GM19043 (cell line): ENCODE results near the gene PNLDC1.
A peak's percentile ranks its signal among the peaks of the same experiment; 100 is the strongest.
"Not testable (repeated sequence)": the region's sequence is repeated elsewhere in the genome, so short reads cannot be mapped to it uniquely, and the experiment has no call there.

Experiments
- ATAC-seq: cut with Tn5 transposase; IDR thresholded peaks from one replicate; pipeline ENCODE4 v1.9.1; 2021; ENCODE audit warnings: low read depth; ENCODE audit not compliant: unreplicated experiment

Gene PNLDC1

GRCh38 chr6:159778542-159779103, 21.5 kb upstream of the PNLDC1 start:
- ATAC-seq, result no peak

- ATAC-seq, result no peak
These were observed 11.8 kb upstream of the PNLDC1 start for GRCh38 chr6:159788276-159788675.

- no peak for ATAC-seq
These were observed 11.2 kb upstream of the PNLDC1 start for GRCh38 chr6:159788753-159789376.

- ATAC-seq, result peak; percentile 60
These were observed 10.5 kb upstream of the PNLDC1 start, which contains the start of gene TCP1 for GRCh38 chr6:159789377-159790148. Gene TCP1 (minus strand): TSS chr6:159789602. CDS start chr6:159789468, 134 bp downstream.

GRCh38 chr6:159790149-159790955, 9.7 kb upstream of the PNLDC1 start, which contains the start of gene MRPL18:
Gene MRPL18 (plus strand): TSS chr6:159790467. CDS start chr6:159790588, 121 bp downstream.
- peak; percentile 82 for ATAC-seq

- ATAC-seq, result no peak
These were observed 9.0 kb upstream of the PNLDC1 start for GRCh38 chr6:159790956-159791598.

GRCh38 chr6:159794976-159795375, 5.1 kb upstream of the PNLDC1 start:
- not testable (repeated sequence) for ATAC-seq

- ATAC-seq, result no peak
These were observed 2.5 kb upstream of the PNLDC1 start for GRCh38 chr6:159797554-159797953.

- no peak for ATAC-seq
These were observed 1.9 kb downstream of the PNLDC1 start for GRCh38 chr6:159801935-159802334.

- ATAC-seq, result no peak
These were observed 4.4 kb downstream of the PNLDC1 start for GRCh38 chr6:159804504-159804903.

GRCh38 chr6:159805440-159806020, 5.5 kb downstream of the PNLDC1 start:
- ATAC-seq, result no peak

- no peak for ATAC-seq
These were observed 6.0 kb downstream of the PNLDC1 start for GRCh38 chr6:159806021-159806458.

GRCh38 chr6:159807150-159807858, 7.2 kb downstream of the PNLDC1 start:
- ATAC-seq, result no peak

- ATAC-seq, result no peak
These were observed 8.6 kb downstream of the PNLDC1 start for GRCh38 chr6:159808647-159809046.

- ATAC-seq, result peak; percentile 62
These were observed 9.1 kb downstream of the PNLDC1 start for GRCh38 chr6:159809149-159809548.

GRCh38 chr6:159813781-159814180, 13.7 kb downstream of the PNLDC1 start:
- no peak for ATAC-seq

GRCh38 chr6:159815410-159815809, 15.3 kb downstream of the PNLDC1 start:
- no peak for ATAC-seq

GRCh38 chr6:159816775-159817174, 16.7 kb downstream of the PNLDC1 start:
- ATAC-seq, result not testable (repeated sequence)
